ENCODE measurements around the gene GREB1. TPM values are rescaled to one million over a fixed set of nuclear protein-coding genes. Genes with fewer than 3 reads are reported as not detected.
A peak's percentile ranks its signal among the peaks of the same experiment; 100 is the strongest.

GREB1 gene
- polyA plus RNA-seq, 1 of the 3 experiments (the other 2 are of a cell fraction): 2.9 TPM

- Histone ChIP-seq H3K27me3 (ENCODE audit: insufficient read depth) (no peaks in the 10 kb centered on the region), H3K79me2 (ENCODE audit: insufficient read depth) (no peaks in the 10 kb centered on the region), H3K9me2 (no peaks in the 10 kb centered on the region), H3K27ac (ENCODE audit: low read depth in 2 of 2, low read length in 1 of 2) (no peak overlapping the region), H3K4me1 (ENCODE audit: control insufficient read depth in 1 of 2, insufficient read depth in 2 of 2, low read depth in 1 of 2, low read length in 1 of 2) (peaks cover 0 to 6% of the 10 kb centered on the region in 2 experiments; a peak in 1 of 4 replicates), H3K9ac (no peak overlapping the region), H3F3A (replicated peaks; ENCODE audit: insufficient read depth) (no peaks in the 10 kb centered on the region), H3K36me3 (replicated peaks in 1 of 2; ENCODE audit: control insufficient read depth in 1 of 2, insufficient read depth in 2 of 2, low read length in 1 of 2) (peaks cover 0 to 2% of the 10 kb centered on the region in 2 experiments), H3K4me2 (no peak overlapping the region), H2AFZ (ENCODE audit: low read depth) (no peak overlapping the region), H4K20me1 (ENCODE audit: insufficient read depth) (no peaks in the 10 kb centered on the region), H3K9me3 (no peaks in the 10 kb centered on the region), H3K4me3 (ENCODE audit: low read depth in 2 of 2, low read length in 1 of 2) (no peak overlapping the region)
- peak; percentile 58 for DNase-seq
- TF ChIP-seq RXRA (IDR thresholded peaks at IDR 0.05; ENCODE audit: borderline replicate concordance, low read depth) (no peak), IRF3 (IDR thresholded peaks at IDR 0.05; ENCODE audit: low read depth, low read length) (no peak), YY1 (IDR thresholded peaks at IDR 0.05; ENCODE audit: low read depth) (no peak), CHD2 (IDR thresholded peaks at IDR 0.05; ENCODE audit: low read length, partially characterized antibody) (no peak), EZH2phosphoT487 (IDR thresholded peaks at IDR 0.05; ENCODE audit: borderline replicate concordance, low read depth) (no peak), ELF1 (IDR thresholded peaks at IDR 0.05) (no peak), ZBTB33 (IDR thresholded peaks at IDR 0.05; ENCODE audit: borderline replicate concordance, low read depth) (no peak), TEAD4 (IDR thresholded peaks at IDR 0.05; ENCODE audit: borderline replicate concordance, insufficient read depth) (no peak), NFIC (IDR thresholded peaks at IDR 0.05; ENCODE audit: borderline replicate concordance) (no peak), FOSL2 (IDR thresholded peaks at IDR 0.05; ENCODE audit: borderline replicate concordance, low read depth) (no peak), PBX3 (IDR thresholded peaks at IDR 0.05) (no peak), FOXJ3 (CRISPR knock-in tag; IDR thresholded peaks at IDR 0.05) (no peak), SMC3 (IDR thresholded peaks at IDR 0.05; ENCODE audit: low read depth, low read length) (no peak), EP300 (IDR thresholded peaks at IDR 0.05; ENCODE audit: borderline replicate concordance in 1 of 2, low read depth in 1 of 2, low read length in 1 of 2) (no peak), TAF1 (IDR thresholded peaks at IDR 0.05; ENCODE audit: borderline replicate concordance, low read depth, low read length) (no peak)
- TF ChIP-seq, protein P1, sequence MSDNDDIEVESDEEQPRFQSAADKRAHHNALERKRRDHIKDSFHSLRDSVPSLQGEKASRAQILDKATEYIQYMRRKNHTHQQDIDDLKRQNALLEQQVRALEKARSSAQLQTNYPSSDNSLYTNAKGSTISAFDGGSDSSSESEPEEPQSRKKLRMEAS (IDR thresholded peaks at IDR 0.05; ENCODE audit: low read depth): no peak
- POLR2A ChIA-PET: no interaction called here
- WGBS (ENCODE audit: low lambda C conversion rate): 79% methylated on average over 8 of the region's 8 CpGs
- CTCF ChIA-PET: interaction anchor here (0.6 to 6.2 kb wide), 9 partner anchors 8 to 461 kb away, joined by 3 to 59 read pairs (median 3); no protein-coding TSS in a partner anchor
These were observed 57.2 kb downstream of the GREB1 start for GRCh38 chr2:11591091-11591490.
